ENCODE results near the gene RIC8B.
"Not testable (repeated sequence)": the region's sequence is repeated elsewhere in the genome, so short reads cannot be mapped to it uniquely, and the experiment has no call there.

The RIC8B gene

GRCh38 chr12:106774005-106774807 is at the start of gene RIC8B:
Gene RIC8B (plus strand): TSS chr12:106774682. CDS start chr12:106774746, 64 bp downstream.
- peak; percentile 94 for DNase-seq

GRCh38 chr12:106724934-106725333 is 49.5 kb upstream of the RIC8B start:
- no peak for DNase-seq

GRCh38 chr12:106726603-106727202 is 47.8 kb upstream of the RIC8B start:
- DNase-seq = not testable (repeated sequence)

- DNase-seq = no peak
Measured at GRCh38 chr12:106729611-106730010, 44.9 kb upstream of the RIC8B start.

GRCh38 chr12:106732890-106733289 is 41.6 kb upstream of the RIC8B start:
- no peak for DNase-seq

GRCh38 chr12:106733660-106734059 is 40.8 kb upstream of the RIC8B start:
- DNase-seq = no peak

- no peak for DNase-seq
Measured at GRCh38 chr12:106736051-106736957, 38.2 kb upstream of the RIC8B start.

- DNase-seq = no peak
Measured at GRCh38 chr12:106739318-106739717, 35.2 kb upstream of the RIC8B start.

- no peak for DNase-seq
Measured at GRCh38 chr12:106739815-106740530, 34.5 kb upstream of the RIC8B start.

GRCh38 chr12:106740818-106741217 is 33.7 kb upstream of the RIC8B start:
- no peak for DNase-seq

- DNase-seq = no peak
Measured at GRCh38 chr12:106741247-106741646, 33.2 kb upstream of the RIC8B start.

- DNase-seq = no peak
Measured at GRCh38 chr12:106743270-106743988, 31.1 kb upstream of the RIC8B start.

GRCh38 chr12:106744600-106744999 is 29.9 kb upstream of the RIC8B start:
- no peak for DNase-seq

GRCh38 chr12:106745181-106745745 is 29.2 kb upstream of the RIC8B start:
- no peak for DNase-seq

- no peak for DNase-seq
Measured at GRCh38 chr12:106747973-106748436, 26.5 kb upstream of the RIC8B start.

GRCh38 chr12:106750524-106750923 is 24.0 kb upstream of the RIC8B start:
- peak; percentile 27 for DNase-seq

GRCh38 chr12:106753526-106753925 is 21.0 kb upstream of the RIC8B start:
- DNase-seq = peak; percentile 52

- no peak for DNase-seq
Measured at GRCh38 chr12:106754331-106754730, 20.2 kb upstream of the RIC8B start.

- DNase-seq = no peak
Measured at GRCh38 chr12:106757623-106758348, 16.7 kb upstream of the RIC8B start.

- DNase-seq = no peak
Measured at GRCh38 chr12:106758349-106759110, 16.0 kb upstream of the RIC8B start.

Data from activated CD4-positive, alpha-beta T cell treated with anti-CD3 and anti-CD28 coated beads, Interleukin-2, Interleukin-6, amounts not matched to agents 100 ng/mL and 50 ng/mL, durations not matched to agents 16 hours and 8 hours (primary cell).